ENCODE data around the gene BDKRB2.

Gene BDKRB2

GRCh38 chr14:96216627-96217026, 12.0 kb downstream of the BDKRB2 start:
- no peak for DNase-seq (ENCODE audit: extremely low read depth, low read depth)
- TF ChIP-seq CTCF (IDR thresholded peaks at IDR 0.05; ENCODE audit: low read depth, low read length): no peak

GRCh38 chr14:96217376-96217913, 12.8 kb downstream of the BDKRB2 start:
- no peak for DNase-seq (ENCODE audit: extremely low read depth, low read depth)
- no peak for TF ChIP-seq CTCF (IDR thresholded peaks at IDR 0.05; ENCODE audit: low read depth, low read length)

- no peak for TF ChIP-seq CTCF (IDR thresholded peaks at IDR 0.05; ENCODE audit: low read depth, low read length)
- no peak for DNase-seq (ENCODE audit: extremely low read depth, low read depth)
These were observed 16.5 kb downstream of the BDKRB2 start for GRCh38 chr14:96221109-96221650.

- no peak for TF ChIP-seq CTCF (IDR thresholded peaks at IDR 0.05; ENCODE audit: low read depth, low read length)
- DNase-seq (ENCODE audit: extremely low read depth, low read depth): no peak
These were observed 17.2 kb downstream of the BDKRB2 start for GRCh38 chr14:96221841-96222240.

- DNase-seq (ENCODE audit: extremely low read depth, low read depth): no peak
- no peak for TF ChIP-seq CTCF (IDR thresholded peaks at IDR 0.05; ENCODE audit: low read depth, low read length)
These were observed 19.9 kb downstream of the BDKRB2 start for GRCh38 chr14:96224480-96225096.

GRCh38 chr14:96225213-96225612, 20.6 kb downstream of the BDKRB2 start:
- no peak for DNase-seq (ENCODE audit: extremely low read depth, low read depth)
- TF ChIP-seq CTCF (IDR thresholded peaks at IDR 0.05; ENCODE audit: low read depth, low read length): no peak

- peak; percentile 40 for DNase-seq (ENCODE audit: extremely low read depth, low read depth)
- TF ChIP-seq CTCF (IDR thresholded peaks at IDR 0.05; ENCODE audit: low read depth, low read length): peak; percentile 53
These were observed 21.1 kb downstream of the BDKRB2 start for GRCh38 chr14:96225745-96226151.

Data from AG09319 (cell line).